Measurements from ENCODE around the gene C16orf90.

C16orf90 gene, protein sequence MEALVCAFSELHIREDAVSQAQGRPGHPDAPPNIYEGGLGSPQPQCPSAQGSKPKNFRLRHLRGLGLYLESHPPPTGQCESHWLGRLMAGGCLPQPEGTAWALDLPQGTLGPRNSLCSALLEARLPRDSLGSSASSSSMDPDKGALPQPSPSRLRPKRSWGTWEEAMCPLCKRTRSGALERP

DNA sequence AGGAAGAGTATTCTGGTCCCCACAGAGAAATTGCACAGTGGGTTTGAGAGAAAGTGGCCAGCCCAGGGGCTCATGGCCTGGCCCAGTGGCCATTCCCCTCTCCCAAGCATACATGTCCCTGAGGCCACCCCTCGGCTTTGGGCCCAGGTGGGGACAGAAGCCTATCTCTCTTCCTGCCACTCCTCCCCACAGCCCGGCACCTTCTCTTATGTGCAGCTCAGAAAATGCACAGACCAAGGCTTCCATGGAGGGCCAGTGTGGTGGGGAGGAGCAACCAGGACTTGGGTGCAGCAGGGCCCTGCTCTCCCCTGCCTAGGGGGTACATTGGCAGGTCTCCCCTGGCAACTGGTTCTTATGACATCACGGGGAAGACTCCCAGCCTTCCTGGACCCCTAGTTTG lies at the start of gene C16orf90:
Gene C16orf90, minus strand, starts transcription at position 314 of the 400 bp plus-strand sequence. Its CDS starts 68 bp downstream, at position 246.
- DNase-seq, result no peak

DNA sequence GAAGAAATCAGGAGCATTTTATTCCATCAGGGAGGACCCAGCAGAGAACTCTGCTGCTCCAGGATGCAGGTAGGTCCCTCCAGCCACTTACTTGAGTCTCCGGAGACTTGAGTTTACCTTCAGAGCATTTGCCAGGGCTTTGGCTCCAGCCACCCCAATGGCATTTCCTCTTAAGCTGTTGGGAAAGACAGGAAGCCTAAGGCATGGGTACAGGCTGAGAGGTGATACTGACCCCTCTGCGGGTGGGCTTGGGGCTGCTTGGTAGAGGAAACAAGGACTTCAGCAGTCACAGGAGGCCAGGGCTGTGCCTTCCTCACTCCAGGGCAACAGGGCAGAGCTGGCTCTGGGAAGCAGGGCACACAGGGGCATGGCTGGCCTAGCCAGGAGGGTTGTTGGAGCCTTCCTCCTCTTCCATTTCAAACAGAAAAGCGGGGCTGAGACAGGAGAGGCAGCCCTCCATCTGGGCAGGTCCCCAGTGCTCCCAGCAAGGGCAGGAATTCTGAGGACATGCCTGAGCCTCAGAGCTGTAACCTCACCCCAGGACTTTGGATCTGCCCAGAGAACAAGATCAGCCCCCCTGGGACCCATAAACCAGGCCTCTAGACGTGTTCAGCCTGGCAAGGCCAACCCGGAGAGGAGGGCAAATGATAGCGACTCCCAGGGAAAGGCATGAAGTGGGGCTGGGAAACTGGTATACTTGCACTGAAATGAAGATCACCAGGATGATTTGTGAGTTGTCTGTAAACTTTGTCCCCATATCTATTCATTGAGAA lies 47.5 kb upstream of the C16orf90 start:
- DNase-seq, result no peak

DNA sequence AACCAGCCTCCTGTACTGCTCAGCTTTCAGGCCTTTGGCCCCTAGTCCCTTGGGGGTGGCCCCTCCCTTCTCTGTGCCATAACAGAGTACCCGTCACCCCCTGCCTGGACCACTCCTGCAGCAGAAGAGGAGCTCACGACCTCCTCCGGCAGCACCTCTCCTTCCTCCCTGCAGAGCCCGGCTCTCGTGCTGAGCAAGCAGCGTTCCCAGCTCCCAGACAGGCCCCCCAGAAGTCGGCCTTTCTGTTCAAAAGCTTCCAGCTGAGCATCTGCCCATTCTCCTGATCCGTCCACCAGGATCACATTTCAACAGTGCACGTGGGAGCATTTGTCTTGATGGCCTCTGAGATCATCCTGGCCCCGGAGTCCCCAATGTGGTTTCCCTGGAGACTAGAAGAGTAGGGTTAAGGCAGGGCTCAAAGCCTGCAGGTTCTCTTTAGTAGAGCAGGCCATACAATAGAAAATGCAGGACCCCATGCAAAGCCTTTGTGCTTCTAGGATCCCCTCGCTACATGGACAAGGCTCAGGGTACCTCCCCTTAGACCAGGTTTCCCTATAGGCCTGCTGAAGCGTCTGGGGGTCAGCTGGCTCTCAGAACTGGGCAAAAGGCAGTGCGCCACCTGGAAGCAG lies 46.4 kb upstream of the C16orf90 start:
- DNase-seq, result no peak

DNA sequence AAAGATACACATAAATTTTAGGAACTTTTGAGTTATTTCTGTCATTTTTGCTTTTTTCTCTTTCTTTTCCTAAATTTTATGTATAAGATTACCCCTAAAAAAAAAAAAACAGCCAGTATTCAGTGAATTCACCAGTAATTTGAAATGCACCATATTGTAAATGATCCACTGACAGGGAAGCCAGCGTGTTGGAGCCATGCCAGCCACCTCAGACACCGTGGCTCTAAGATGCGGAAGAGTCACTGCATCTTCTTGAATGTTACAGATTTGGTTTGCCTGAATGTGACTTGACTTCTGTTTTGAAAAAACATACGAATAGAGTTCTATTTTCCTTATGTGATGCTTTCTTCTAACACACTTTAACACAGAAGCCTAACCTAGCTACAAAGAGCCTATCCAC lies 42.9 kb upstream of the C16orf90 start:
- no peak for DNase-seq

DNA sequence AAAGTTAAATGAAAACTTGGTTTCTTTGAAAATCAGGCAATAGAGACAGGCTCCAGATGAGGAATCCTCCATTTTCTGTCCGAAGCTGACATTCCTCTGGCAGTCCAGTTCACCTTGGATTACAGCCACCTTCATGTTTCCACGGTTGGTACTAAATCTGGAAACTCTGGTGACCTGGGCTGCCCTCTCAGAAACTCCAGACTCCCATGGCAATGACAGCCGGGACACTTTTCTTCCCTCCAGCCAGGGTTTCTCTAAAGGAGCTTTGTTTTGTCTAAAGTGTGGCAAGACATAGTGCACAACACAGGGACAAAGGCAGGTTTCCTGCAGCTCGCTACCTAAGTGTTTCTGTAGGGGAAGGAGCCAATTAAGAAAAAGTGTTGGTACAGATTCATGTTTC lies 41.6 kb upstream of the C16orf90 start:
- no peak for DNase-seq

DNA sequence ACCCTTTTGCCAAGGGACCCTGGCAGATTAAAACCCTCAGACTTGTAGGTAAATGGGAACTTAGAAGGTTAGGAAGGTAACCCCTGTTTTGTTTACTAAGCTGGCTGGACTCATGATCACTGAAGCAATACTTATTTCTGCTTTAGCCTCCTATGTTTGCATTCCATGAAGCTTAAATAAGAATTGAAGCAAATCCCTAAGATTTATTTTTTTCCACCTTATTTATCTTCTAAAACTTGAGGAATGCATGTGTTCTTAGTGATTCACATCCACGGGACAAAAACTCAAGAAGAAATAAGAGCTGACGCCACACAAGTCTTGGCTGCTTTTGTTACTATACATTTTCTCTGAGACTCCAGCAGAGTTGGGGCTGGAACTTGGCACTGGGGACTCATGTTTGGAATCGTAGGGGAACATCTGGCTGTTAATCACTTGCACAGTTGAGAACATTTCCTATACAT lies 41.0 kb upstream of the C16orf90 start:
- DNase-seq, result no peak

DNA sequence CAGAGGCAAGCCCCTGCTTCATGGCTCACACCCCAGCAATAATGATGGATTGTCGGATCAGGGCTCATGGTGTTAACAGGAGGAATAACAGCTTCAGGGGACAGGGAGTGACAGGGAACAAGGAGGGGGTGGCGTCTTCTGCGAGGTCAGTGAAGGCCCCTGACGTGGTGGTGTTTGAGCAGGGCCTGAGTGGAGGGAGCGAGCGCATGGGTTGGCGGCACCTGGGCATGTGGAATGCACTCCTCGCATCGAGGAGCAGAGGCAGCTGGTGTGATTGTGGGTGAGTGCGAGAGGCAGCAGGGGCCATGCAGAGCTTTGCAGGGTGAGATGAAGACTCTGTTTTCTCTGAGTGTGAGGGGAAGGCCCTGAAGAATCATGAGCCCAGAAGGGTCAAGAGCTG lies 38.8 kb upstream of the C16orf90 start:
- DNase-seq, result no peak

DNA sequence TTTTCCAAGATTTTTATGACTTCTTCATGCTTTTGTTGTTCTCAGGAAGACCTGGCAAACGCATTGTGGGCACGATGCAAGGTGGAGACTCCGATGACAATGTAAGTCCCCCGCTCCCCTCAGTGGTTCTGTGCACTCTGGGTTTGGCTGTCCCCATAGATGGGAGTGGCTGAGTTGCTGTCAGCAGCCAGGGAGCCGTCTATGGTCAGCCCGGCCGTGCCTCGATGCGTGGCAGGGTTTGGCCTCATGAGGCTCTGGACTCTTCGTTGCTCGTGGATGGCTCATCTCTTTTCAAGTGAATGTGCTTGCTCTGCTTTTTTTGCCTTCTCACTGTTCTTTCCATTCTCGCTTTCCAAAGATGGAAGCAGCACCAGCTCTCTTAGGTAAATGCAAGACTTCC lies 37.5 kb upstream of the C16orf90 start:
- DNase-seq, result no peak

DNA sequence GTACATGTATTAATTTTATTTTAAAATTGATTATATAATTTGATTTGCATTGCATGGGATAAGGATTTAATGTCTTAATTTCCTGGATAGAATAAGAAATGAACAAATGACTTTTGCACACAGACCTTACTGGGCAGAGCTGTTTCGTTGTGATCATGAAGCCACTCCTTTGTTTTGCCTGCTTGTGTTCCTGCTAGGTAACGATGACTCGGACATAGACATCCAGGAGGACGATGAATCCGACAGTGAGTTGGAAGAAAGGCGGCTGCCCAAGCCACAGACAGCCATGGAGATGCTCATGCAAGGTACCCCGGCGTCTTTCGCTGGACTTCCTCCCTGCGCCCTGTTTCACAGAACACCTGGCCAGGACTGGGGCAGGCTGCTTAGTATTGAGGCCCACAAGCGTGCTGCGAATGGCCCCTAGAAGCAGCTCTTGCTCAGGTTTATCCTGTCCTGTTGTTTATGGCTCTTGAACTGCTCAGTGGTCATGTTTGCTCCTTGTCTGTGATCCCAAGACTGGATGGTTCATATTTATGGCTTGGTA lies 35.2 kb upstream of the C16orf90 start:
- DNase-seq, result no peak

DNA sequence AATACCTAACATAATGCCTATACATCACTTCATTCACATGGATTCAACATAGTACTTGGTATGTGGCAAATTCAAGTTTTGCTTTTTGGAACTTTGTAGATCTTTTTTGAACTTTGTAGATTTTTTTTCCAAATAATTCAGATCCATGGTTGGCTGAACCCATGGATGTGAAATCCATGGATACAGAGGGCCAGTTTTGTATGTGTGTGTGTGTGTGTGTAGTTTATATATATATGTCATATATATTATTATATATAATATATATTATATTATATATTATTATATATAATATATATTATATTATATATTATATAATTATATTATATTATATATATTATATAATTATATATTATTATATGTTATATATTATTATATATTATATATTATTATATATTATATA lies 33.9 kb upstream of the C16orf90 start:
- no peak for DNase-seq

DNA sequence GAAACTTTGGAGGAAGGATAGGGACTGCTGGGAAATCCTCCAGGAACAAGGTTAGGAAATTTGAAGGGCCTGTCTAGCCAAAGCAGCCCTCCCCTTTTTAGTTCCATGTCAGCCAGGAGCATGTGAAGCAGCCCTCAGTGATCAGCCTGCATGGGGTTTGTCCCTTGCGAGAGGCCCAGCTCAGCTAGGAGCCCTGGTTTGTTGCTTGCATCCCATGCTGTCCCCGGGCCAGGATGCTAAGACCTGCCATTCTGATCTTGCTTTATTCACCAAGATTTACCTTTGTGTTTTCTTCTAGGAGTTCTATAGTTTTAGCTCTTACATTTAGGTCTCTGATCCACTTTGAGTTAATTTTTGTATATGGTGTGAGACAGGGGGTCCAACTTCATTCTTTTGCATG lies 33.1 kb upstream of the C16orf90 start:
- DNase-seq, result no peak

DNA sequence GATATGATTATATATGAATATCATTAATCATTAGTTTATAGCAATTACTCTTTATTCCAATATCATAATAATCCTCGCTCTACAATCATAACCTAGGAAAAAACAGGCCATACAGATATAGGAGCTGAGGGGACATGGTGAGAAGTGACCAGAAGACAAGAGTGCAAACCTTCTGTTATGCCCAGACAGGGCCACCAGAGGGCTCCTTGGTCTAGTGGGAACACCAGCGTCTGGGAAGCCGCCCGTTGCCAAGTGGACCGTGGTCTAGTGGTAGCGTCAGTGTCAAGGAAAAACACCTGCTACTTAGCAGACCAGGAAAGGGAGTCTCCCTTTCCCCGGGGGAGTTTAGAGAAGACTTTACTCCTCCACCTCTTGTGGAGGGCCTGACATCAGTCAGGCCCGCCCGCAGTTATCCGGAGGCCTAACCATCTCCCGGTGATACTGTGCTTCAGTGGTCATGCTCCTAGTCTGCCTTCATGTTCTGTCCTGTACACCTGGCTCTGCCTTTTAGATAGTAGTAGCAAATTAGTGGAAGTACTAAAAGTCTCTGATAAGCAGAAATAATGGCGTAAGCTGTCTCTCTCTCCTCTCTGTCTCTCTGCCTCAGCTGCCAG lies 32.0 kb upstream of the C16orf90 start:
- peak; percentile 80 for DNase-seq

DNA sequence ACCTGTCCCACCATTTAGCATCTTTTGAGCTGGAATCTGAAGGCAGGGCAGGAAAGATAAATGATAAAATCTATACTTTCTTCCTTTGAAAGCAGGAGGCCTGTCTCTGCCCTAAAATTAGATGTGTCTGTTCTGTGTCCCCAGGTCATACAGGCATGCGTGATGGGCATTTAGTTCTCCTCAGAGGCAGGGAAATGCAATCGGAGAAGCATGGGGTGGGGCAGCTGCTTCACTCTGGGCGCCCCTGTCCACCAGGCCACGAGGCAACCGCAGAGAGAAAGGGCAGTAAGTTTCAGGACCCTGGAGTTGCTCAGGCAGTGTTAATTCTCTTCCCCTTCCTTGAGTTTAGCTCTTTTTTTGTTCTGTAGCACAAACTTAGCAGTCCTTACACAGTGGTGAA lies 30.7 kb upstream of the C16orf90 start:
- no peak for DNase-seq

DNA sequence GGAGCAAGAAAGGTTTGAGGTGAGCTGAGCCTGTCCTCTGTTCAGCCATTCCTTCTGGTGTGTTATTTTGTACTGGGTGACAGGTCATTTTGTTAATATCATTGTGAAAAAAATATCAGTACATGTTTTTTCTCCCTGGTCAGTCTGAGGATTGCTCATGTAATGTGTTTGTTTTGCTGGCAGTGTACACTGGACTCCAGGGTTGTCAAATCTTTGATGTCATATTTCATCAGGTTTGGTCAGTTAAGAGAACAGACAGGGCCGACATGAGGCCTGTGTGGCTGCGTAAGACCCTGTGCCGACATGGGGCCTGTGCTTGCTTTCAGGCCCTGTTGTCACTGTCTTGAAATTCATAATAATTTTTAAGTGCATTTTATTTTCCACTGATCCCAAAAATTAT lies 28.0 kb upstream of the C16orf90 start:
- no peak for DNase-seq

DNA sequence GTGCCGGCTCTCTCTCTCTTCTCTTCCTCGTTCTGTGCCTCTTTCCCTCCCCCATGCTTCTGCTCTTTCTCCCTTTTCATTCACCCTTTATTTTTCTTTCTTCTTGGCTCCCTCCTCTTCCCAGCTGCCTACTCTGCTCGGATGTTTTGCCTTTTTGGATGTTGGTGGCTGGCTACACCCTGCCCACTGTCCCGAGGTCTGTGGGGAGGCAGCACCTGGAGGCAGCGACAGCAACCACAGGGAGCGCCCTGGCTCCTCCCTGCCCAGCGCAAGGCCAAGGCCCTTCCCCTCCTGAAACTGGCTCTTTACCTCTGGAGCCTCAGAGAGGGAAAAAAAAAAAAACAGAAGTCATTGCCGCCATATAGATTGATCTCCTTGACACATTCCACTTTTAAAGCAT lies 25.6 kb upstream of the C16orf90 start:
- no peak for DNase-seq

DNA sequence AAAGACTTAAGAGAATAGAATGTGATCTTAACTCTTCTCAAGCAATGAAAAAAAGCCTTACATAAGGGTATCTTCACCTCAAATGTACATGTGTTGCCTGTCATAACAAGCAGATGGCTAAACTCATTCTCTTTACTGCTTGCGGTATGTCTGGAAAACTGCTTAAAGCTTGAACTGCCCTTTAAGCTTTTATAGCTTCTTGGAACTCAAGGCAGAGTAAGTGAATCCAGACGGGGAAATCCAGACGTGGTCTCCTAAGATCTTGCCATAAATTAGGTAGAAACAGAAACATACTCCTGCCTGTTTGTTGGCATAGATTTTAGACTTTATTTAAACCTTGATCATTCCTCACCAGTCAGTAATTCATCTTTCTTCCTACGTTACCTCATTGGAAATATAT lies 25.1 kb upstream of the C16orf90 start:
- no peak for DNase-seq

DNA sequence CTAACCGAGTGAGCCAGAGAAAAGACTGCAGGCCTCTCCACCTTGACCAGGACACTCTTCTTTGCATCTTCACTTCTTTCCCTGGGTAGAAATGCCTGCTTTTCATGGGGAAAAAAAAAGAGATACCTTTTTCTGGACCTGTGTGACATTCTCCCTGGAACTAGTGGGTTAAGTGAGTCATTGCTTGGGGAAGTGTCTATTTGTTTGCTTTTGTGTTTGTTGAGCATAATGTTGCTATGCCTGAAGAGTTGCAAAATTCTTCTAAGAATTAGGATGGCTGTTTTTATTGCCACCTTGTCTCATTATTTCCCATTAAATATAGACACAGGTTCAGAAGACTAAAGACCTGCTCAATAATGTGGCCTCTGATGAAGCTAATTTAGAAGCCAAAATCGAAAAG lies 24.3 kb upstream of the C16orf90 start:
- DNase-seq, result no peak

DNA sequence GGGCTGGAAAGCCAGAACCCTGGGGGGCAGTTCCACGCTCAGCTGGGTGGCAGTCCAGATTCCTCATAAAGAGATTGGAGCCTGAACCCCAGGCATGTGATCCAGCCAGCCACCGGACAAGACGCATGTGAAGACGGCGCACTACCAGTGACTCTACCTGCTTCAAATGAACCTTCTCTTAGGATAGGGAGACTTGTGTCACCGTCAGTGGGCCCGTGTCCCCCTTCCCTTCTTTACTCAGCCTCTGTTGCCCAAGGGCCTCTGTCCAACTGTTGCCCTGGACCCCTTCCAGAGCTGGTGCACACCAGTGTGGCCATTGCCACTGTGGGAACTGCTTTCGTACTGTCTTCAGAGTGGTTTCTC lies 23.7 kb upstream of the C16orf90 start:
- no peak for DNase-seq

DNA sequence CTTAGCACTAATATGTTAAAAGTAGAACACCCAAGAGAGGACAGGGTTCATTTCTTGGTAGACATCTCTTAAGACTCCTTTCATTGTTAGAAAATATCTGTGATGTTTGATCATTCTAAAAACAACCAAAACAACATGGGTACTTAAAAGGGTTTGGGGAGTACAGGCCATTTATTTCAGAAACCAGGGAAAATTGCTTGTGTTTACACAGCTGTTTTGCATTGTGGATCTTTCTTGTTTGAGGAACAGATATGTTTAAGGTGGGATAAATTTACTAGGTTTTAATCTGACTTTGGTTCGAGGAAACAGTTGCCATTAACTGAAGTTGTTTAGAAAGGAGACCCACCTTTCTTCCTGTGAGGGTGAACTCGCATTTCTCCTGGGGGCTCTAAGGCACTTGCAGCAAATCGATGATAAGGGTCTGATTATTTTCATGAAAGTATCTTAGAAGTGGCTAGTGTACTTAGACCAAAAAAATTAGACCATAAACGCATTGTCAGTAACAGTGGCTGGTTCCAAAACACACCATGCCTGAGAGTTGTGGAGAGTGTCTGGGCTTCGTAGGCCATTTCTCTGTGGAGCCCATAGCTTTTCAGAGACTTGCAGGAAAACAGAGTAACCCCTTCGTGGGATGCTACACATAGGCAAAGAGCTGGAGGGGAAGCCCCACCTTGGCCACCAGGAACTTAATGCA lies 23.1 kb upstream of the C16orf90 start:
- no peak for DNase-seq

DNA sequence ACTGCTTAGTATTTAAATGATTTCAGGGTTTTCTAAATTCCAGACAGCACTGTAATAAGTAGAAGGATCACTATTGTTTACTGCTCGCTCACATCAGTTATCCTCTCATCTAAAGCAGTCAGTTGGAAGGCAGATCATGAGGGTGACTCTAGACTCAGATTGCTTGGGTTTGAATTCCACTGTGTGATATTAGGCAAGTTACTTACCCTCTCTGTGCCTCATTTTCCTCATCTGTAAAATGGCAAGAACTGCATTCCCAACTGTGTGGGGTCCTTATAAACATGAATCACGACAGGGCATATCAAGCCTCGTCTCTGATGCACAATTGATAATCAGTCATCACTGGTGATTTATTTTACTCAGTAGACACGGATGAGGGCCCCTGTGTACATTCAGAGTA lies 20.6 kb upstream of the C16orf90 start:
- no peak for DNase-seq

DNA sequence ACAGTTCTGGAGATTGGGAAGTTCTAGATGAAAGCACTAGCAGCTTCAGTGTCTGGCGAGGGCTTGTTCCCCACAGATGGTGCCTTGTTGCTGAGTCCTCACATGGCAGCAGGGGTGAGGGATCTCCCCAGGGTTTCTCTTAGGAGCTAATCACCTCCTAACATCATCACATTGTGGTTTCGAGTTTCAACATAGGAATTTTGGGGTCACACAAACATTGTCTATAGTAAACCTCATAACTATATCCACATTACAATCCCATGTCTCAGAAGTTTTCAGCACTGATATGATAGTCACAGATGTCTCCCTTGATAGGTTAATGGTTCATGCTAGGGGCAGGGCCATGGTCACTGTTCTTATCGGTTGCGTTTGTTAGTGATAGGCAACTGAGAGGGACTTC lies 19.3 kb upstream of the C16orf90 start:
- no peak for DNase-seq

DNA sequence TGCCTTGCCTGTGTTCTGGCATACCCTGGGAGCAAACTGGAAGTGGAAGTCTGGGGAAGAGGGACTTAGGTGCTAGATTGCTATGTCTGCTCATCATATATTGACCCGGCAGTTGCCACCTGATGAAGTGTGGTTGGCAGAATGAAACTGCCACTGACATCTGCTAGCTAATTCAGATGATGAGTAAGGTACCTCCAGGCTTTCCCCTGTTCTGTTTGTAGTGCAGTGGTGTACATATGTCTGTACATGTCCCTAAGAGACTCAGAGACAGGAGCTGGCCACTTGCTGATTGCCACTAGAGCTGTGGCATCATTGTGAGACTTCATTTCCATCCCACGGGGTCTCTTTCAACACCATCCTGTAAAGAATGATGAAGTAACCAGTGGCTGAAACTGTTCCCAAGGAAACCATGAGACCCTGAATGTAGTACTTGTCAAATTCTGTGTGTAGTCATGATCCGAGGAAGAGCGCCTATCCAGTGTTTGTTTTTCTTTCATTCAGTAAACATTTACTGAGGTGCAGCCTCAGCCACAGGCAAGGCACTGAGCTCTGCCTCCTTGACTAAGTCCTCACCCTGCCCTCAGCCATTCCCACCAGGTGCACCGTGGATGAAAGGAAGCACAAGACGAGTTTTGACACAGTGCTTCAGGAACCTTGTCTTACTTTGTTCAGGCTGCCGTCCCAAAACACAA lies 18.7 kb upstream of the C16orf90 start:
- DNase-seq, result no peak

Measured in activated CD8-positive, alpha-beta memory T cell treated with anti-CD3 and anti-CD28 coated beads for 24 hours (primary cell).